ENCODE measurements around the gene DYSF. TPM values are rescaled to one million over a fixed set of nuclear protein-coding genes. Genes with fewer than 3 reads are reported as not detected.

The DYSF gene
- total RNA-seq, 4 donors from 2014 or later: 0.93 to 3.2 (median 2.8) TPM

DNA sequence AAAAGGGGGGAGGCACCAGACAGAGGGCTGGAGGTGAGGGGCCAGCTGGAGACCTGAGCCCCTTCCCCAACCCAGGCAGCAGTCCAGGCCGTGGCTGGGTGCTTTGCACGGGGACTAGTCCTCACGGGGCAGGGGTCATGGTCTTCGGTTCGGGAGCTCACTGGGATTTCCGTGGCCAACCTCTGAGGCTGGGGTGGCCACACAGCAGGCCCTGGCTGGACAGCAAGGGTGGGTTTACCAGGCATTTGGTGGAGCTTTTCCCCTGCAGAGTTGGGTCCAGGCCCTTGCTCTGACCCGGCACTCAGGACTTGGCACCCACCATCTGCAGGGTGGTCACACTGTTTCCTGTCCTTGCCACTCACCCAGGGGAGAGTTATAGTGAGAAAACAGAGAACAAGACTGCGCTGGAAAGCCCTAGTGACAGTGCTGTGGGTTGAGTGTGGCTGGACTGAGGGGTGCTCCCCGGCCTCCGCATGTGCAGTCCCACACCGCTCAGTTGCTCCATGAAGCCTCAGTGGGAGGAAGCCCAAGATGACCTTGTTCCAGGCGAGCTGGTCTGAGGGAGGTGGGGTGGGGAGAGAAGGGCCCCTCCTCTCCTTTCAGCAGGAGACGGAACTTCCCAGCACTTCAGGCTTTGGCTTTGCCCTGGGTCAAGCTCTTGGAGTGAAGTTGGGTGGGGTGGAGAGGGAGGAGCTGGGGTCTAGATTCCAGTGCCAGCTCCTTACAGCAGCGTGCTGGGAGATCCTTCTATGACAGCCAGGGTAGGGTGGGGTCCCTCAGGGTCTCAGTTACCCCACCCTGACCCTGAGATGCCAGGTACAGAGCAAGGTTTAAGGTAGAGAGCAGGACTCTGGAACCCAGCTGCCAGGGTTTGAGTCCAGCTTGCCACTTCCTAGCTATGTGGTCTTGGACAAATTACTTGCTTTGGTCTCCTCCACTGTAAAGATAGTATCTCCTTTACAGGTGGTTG is 219.8 kb downstream of the DYSF start:
- no peak overlapping the region for H3K4me3 ChIP-seq (ENCODE audit: low read depth, poor library complexity, severe bottlenecking)
- TF ChIP-seq POLR2A (IDR thresholded peaks at IDR 0.05): no peak
- TF ChIP-seq, protein P1, sequence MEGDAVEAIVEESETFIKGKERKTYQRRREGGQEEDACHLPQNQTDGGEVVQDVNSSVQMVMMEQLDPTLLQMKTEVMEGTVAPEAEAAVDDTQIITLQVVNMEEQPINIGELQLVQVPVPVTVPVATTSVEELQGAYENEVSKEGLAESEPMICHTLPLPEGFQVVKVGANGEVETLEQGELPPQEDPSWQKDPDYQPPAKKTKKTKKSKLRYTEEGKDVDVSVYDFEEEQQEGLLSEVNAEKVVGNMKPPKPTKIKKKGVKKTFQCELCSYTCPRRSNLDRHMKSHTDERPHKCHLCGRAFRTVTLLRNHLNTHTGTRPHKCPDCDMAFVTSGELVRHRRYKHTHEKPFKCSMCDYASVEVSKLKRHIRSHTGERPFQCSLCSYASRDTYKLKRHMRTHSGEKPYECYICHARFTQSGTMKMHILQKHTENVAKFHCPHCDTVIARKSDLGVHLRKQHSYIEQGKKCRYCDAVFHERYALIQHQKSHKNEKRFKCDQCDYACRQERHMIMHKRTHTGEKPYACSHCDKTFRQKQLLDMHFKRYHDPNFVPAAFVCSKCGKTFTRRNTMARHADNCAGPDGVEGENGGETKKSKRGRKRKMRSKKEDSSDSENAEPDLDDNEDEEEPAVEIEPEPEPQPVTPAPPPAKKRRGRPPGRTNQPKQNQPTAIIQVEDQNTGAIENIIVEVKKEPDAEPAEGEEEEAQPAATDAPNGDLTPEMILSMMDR (IDR thresholded peaks at IDR 0.05): no peak
- peak in 1 of 2 donors; percentile 74 for DNase-seq (ENCODE audit: low spot score in 2 of 2)
- intact Hi-C loops (cut with DNase I; ENCODE audit: low total_unique reads): loop anchor here (10.0 kb wide), 1 partner anchor 1538 kb away; no protein-coding TSS in a partner anchor
- WGBS, 2 donors: 91 to 92% methylated on average over 14 of the region's 14 CpGs

DNA sequence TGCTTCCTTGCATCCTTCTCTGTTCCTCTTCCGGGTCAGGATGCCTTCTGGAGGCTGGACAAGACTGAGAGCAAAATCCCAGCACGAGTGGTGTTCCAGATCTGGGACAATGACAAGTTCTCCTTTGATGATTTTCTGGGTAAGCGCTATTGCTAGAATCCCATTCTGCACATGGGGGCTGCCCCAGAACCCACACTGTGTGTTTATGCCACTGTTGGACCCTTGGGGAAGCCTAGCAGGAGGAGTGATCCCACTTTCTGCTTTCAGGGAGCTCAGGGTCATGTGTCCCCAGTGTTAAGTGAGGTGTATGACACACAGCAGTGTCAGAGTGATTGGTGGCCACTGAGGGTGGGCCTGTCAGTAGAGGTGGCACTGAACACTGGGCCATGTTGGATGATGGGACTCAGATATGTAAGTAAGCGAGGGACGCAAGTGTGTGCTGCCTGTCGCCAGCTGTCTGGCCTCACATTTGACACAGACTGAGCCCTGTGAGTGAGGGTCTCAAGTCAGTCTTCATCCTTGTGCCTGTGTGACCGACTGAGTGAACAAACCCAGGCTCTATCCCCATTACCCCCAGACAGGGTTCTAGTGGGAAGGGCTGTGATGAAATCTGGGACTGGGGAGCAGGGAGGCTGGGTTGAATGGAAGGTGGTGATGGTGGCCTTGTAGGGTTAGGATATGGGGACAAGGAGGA is 220.9 kb downstream of the DYSF start:
- intact Hi-C loops (cut with DNase I; ENCODE audit: low total_unique reads): loop anchor here (10.0 kb wide), 1 partner anchor 1540 kb away; no protein-coding TSS in a partner anchor
- TF ChIP-seq, protein P1 (IDR thresholded peaks at IDR 0.05): no peak
- TF ChIP-seq POLR2A (IDR thresholded peaks at IDR 0.05): no peak
- no peak overlapping the region for H3K4me3 ChIP-seq (ENCODE audit: low read depth, poor library complexity, severe bottlenecking)
- no peak for DNase-seq (ENCODE audit: low spot score in 2 of 2)
- 90 to 92% methylated on average over 7 of the region's 7 CpGs for WGBS, 2 donors

DNA sequence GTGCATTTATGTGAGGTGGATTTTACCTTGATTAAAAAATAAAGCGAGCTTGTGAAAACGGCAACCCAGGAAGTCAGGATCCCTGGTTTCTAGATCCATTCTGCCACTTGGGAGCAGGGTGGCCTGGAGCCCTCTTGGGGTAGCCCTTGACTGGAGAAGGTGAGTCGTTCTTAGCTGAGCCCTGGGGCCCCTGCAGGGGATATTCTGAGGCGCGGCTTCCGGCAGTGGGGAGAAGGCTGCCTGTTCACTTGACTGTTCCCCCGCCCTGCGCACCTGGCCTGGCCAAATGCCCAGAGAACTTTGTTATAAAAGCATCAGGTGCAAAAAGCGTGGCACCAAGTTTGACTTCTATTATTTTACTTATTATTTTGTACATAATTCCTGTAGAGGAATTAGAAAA is 221.9 kb downstream of the DYSF start:
- WGBS, 2 donors: 52 to 58% methylated on average over 9 of the region's 9 CpGs
- no peak overlapping the region for H3K4me3 ChIP-seq (ENCODE audit: low read depth, poor library complexity, severe bottlenecking)

GRCh38 chr2:71678874-71679273 is 225.5 kb downstream of the DYSF start:
- no peak for TF ChIP-seq POLR2A (IDR thresholded peaks at IDR 0.05)
- TF ChIP-seq, protein P1 (IDR thresholded peaks at IDR 0.05): no peak
- H3K4me3 ChIP-seq (ENCODE audit: low read depth, poor library complexity, severe bottlenecking): no peak overlapping the region
- 78% methylated on average over 6 of the region's 6 CpGs for WGBS, 2 donors
- intact Hi-C loops (cut with DNase I; ENCODE audit: low total_unique reads): loop anchor here (10.0 kb wide), 1 partner anchor 1544 kb away; no protein-coding TSS in a partner anchor
- DNase-seq (ENCODE audit: low spot score in 2 of 2): no peak

More for the DNA sequence above, 221.9 kb downstream of the DYSF start:
- DNase-seq (ENCODE audit: low spot score in 2 of 2): peak in 1 of 2 donors; percentile 85
- TF ChIP-seq POLR2A (IDR thresholded peaks at IDR 0.05): no peak
- intact Hi-C loops (cut with DNase I; ENCODE audit: low total_unique reads): loop anchor here (10.0 kb wide), 1 partner anchor 1540 kb away; no protein-coding TSS in a partner anchor

DNA sequence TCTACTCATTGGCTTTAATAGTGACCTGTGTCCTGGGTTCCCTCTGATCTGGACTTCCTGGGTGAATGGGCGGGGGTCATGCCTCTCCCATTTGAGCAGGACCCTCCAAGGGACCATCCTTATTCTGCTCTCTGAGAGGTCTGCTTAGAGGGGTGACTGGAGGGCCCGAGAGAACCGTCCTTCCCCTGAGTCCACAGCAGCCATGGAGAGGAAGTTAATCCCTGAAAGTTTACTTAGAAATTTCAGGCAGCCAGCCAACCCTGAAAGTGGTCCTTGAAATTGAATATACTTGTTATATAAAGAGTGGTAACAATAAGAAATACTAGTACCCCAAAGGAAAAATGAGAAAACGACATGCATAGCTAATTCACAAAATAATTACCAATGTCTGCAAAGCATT is 226.1 kb downstream of the DYSF start:
- WGBS, 2 donors: 46 to 57% methylated on average over 4 of the region's 4 CpGs
- intact Hi-C loops (cut with DNase I; ENCODE audit: low total_unique reads): loop anchor here (10.0 kb wide), 1 partner anchor 1545 kb away; no protein-coding TSS in a partner anchor
- no peak overlapping the region for H3K4me3 ChIP-seq (ENCODE audit: low read depth, poor library complexity, severe bottlenecking)
- TF ChIP-seq POLR2A (IDR thresholded peaks at IDR 0.05): no peak
- TF ChIP-seq, protein P1 (IDR thresholded peaks at IDR 0.05): no peak
- peak in 1 of 2 donors; percentile 68 for DNase-seq (ENCODE audit: low spot score in 2 of 2)

GRCh38 chr2:71680925-71681324 is 227.6 kb downstream of the DYSF start:
- TF ChIP-seq, protein P1 (IDR thresholded peaks at IDR 0.05): no peak
- TF ChIP-seq POLR2A (IDR thresholded peaks at IDR 0.05): no peak
- intact Hi-C loops (cut with DNase I; ENCODE audit: low total_unique reads): no loop called here
- WGBS, 2 donors: 90 to 96% methylated on average over 6 of the region's 6 CpGs
- H3K4me3 ChIP-seq (ENCODE audit: low read depth, poor library complexity, severe bottlenecking): no peak overlapping the region
- DNase-seq (ENCODE audit: low spot score in 2 of 2): peak in 1 of 2 donors; percentile 74

Measured in lower leg skin (tissue), 4 donors.